SU-DHL-6 (cell line): Measurements from ENCODE around the gene CCND1.

Experiments used
- H2AFZ ChIP-seq: fragments of 200-600 bp; sonication (generic); 2 replicates; pipeline ENCODE4 v1.6.1; 2014; ENCODE audit warnings: low read depth, mild to moderate bottlenecking, moderate library complexity, mixed read lengths, antibody characterized with exemption, low read length; ENCODE audit not compliant: severe bottlenecking
- H3F3A ChIP-seq: fragments of 200-600 bp; shearing (Covaris generic); 2 replicates; pipeline ENCODE4 v1.6.0; 2016; ENCODE audit warnings: antibody characterized with exemption, mild to moderate bottlenecking; ENCODE audit not compliant: insufficient read depth
- H3K27ac ChIP-seq: fragments of 200-600 bp; sonication (generic); 2 replicates; pipeline ENCODE4 v1.5.1; 2016; ENCODE audit warnings: low read depth, mild to moderate bottlenecking, low read length, moderate library complexity, mixed read lengths
- H3K27me3 ChIP-seq: fragments of 200-600 bp; sonication (generic), shearing (Covaris generic); 2 replicates; pipeline ENCODE4 v1.6.0; 2014; ENCODE audit warnings: mild to moderate bottlenecking, low read length
- H3K36me3 ChIP-seq: fragments of 200-600 bp; sonication (generic); 2 replicates; pipeline ENCODE4 v1.6.1; 2014; ENCODE audit warnings: mild to moderate bottlenecking, low read length, mixed read lengths
- H3K4me2 ChIP-seq: fragments of 300-600, 200-600 bp; shearing (Covaris generic), sonication (generic); 2 replicates; pipeline ENCODE4 v1.6.0; 2014; ENCODE audit warnings: low read length, low read depth, mild to moderate bottlenecking; ENCODE audit not compliant: poor library complexity, severe bottlenecking
- H3K4me3 ChIP-seq: fragments of 200-600 bp; sonication (generic); 2 replicates; pipeline ENCODE4 v1.5.1; 2014; ENCODE audit warnings: antibody characterized with exemption, low read length, mild to moderate bottlenecking, mixed read lengths; ENCODE audit not compliant: insufficient read depth, poor library complexity, severe bottlenecking
- H3K79me2 ChIP-seq: fragments of 200-600 bp; sonication (generic); 2 replicates; pipeline ENCODE4 v1.6.1; 2014; ENCODE audit warnings: mild to moderate bottlenecking, low read length, moderate library complexity; ENCODE audit not compliant: insufficient read depth
- H3K9ac ChIP-seq: fragments of 200-600 bp; sonication (generic); 2 replicates; pipeline ENCODE4 v1.7.0; 2014; ENCODE audit warnings: mild to moderate bottlenecking, low read length
- H3K9me2 ChIP-seq: fragments of 200-600 bp; sonication (generic); replicated peaks from 2 replicates; pipeline ENCODE4 v1.6.1; 2014; ENCODE audit warnings: low read length; ENCODE audit not compliant: insufficient read depth
- H3K9me3 ChIP-seq: fragments of 200-600 bp; sonication (generic); 2 replicates; pipeline ENCODE4 v1.6.1; 2014; ENCODE audit warnings: low read length, mixed read lengths; ENCODE audit not compliant: insufficient read depth
- H4K20me1 ChIP-seq: fragments of 200-600 bp; sonication (generic); 2 replicates; pipeline ENCODE4 v1.6.1; 2014; ENCODE audit warnings: low read depth, mild to moderate bottlenecking, antibody characterized with exemption, low read length, moderate library complexity, mixed read lengths
- EZH2phosphoT487 ChIP-seq: fragments of 200-600 bp; sonication (generic), shearing (Covaris generic); conservative IDR thresholded peaks from 2 replicates; pipeline ENCODE4 v1.6.1; 2018; ENCODE audit warnings: mild to moderate bottlenecking, antibody characterized with exemption, low read length, moderate library complexity, mixed read lengths
- TF ChIP-seq, protein P1 (sequence below): fragments of 200-600 bp; sonication (generic); IDR thresholded peaks from one replicate; pipeline ENCODE4 v1.5.1; 2017; ENCODE audit warnings: antibody characterized with exemption, mild to moderate bottlenecking, low read length, moderate library complexity; ENCODE audit not compliant: insufficient read depth, poor library complexity, severe bottlenecking

CCND1 gene

GRCh38 chr11:69636512-69637197 lies 4.3 kb upstream of the CCND1 start:
- Histone ChIP-seq H3K4me2 (no peak overlapping the region), H3K36me3 (no peaks in the 10 kb centered on the region), H3K27ac (no peak overlapping the region), H3F3A (no peaks in the 10 kb centered on the region), H3K9ac (no peak overlapping the region), H3K9me2 (no peaks in the 10 kb centered on the region), H3K4me3 (no peak overlapping the region), H3K79me2 (no peaks in the 10 kb centered on the region), H2AFZ (no peak overlapping the region), H4K20me1 (no peaks in the 10 kb centered on the region), H3K9me3 (no peaks in the 10 kb centered on the region), H3K27me3 (no peaks in the 10 kb centered on the region)
- TF ChIP-seq, protein P1, sequence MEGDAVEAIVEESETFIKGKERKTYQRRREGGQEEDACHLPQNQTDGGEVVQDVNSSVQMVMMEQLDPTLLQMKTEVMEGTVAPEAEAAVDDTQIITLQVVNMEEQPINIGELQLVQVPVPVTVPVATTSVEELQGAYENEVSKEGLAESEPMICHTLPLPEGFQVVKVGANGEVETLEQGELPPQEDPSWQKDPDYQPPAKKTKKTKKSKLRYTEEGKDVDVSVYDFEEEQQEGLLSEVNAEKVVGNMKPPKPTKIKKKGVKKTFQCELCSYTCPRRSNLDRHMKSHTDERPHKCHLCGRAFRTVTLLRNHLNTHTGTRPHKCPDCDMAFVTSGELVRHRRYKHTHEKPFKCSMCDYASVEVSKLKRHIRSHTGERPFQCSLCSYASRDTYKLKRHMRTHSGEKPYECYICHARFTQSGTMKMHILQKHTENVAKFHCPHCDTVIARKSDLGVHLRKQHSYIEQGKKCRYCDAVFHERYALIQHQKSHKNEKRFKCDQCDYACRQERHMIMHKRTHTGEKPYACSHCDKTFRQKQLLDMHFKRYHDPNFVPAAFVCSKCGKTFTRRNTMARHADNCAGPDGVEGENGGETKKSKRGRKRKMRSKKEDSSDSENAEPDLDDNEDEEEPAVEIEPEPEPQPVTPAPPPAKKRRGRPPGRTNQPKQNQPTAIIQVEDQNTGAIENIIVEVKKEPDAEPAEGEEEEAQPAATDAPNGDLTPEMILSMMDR, result no peak
- TF ChIP-seq EZH2phosphoT487, result no peak

GRCh38 chr11:69637198-69637940 lies 3.6 kb upstream of the CCND1 start:
- Histone ChIP-seq H3K79me2 (no peaks in the 10 kb centered on the region), H3K9ac (no peak overlapping the region), H3F3A (no peaks in the 10 kb centered on the region), H2AFZ (no peak overlapping the region), H3K27ac (no peak overlapping the region), H3K9me2 (no peaks in the 10 kb centered on the region), H3K4me3 (no peak overlapping the region), H3K27me3 (no peaks in the 10 kb centered on the region), H3K4me2 (no peak overlapping the region), H3K9me3 (no peaks in the 10 kb centered on the region), H3K36me3 (no peaks in the 10 kb centered on the region), H4K20me1 (no peaks in the 10 kb centered on the region)
- TF ChIP-seq EZH2phosphoT487, result no peak
- TF ChIP-seq, protein P1, result no peak

DNA sequence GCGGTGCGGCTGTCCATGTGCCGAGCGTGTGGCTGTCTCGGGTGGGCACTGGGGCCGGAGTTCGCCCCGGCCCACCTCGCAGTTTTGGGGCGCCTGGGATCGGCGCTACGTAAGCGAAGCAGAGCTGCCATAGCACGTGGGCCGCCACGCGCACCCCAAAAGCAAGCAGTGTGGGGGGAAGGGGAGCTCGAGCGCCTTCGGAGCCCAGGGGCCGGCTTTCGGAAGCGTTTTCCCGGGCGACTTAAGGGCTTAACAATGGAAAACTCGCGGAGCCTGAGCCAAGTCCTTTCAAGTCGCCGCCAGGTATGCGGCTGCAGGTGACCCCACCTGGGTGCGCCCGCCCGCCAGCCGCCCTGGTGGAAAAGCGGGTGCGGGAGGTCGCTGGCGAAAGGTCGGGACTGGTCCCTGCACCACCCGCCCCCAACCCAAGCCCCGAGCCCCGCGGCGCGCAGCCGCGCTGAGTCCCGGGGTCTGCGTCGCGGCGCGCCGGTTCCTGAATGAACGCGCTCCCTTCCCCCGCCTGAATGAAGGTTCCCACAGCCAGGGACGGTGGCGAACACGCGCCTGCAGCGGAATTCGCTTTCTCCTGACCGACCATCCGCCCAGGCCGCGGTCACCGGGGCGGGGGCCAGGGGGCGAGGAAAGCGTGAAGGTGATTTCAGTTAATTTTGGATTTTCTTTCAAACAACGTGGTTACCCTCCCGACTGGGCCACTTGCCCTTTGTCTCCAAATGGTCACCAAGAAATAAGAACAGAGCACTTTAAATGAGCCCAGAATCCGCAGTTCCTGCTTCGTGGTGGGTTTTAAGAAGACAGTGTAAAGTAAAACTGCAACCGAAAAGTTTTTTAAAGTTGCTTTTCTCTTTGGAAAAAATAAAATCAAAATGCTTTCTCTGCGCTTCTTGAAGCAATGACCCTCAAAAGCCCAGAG lies 2.8 kb upstream of the CCND1 start:
- TF ChIP-seq, protein P1, result no peak
- H2AFZ ChIP-seq, result no peak overlapping the region
- H3K9ac ChIP-seq, result no peak overlapping the region
- H4K20me1 ChIP-seq, result no peaks in the 10 kb centered on the region
- H3K27me3 ChIP-seq, result no peaks in the 10 kb centered on the region
- H3K4me2 ChIP-seq, result no peak overlapping the region
- H3K36me3 ChIP-seq, result no peaks in the 10 kb centered on the region
- H3K9me2 ChIP-seq, result no peaks in the 10 kb centered on the region
- no peak overlapping the region for H3K27ac ChIP-seq
- no peaks in the 10 kb centered on the region for H3K9me3 ChIP-seq
- no peaks in the 10 kb centered on the region for H3F3A ChIP-seq
- no peaks in the 10 kb centered on the region for H3K79me2 ChIP-seq
- H3K4me3 ChIP-seq, result no peak overlapping the region
